B cell (primary cell): ENCODE data around the gene RBM42.

ENCODE experiments used
- EZH2 ChIP-seq: IDR thresholded peaks from 2 replicates; pipeline ENCODE4 v1.6.1; 2012; ENCODE audit warnings: borderline replicate concordance, low read depth, mild to moderate bottlenecking, moderate library complexity, low read length; ENCODE audit not compliant: insufficient read depth, poor library complexity, severe bottlenecking
- TF ChIP-seq, protein P1 (sequence below): fragments of 200-600 bp; IDR thresholded peaks from one replicate; pipeline ENCODE4 v1.8.0; 2022; ENCODE audit warnings: antibody characterized with exemption, mild to moderate bottlenecking

- TF ChIP-seq, protein P1, sequence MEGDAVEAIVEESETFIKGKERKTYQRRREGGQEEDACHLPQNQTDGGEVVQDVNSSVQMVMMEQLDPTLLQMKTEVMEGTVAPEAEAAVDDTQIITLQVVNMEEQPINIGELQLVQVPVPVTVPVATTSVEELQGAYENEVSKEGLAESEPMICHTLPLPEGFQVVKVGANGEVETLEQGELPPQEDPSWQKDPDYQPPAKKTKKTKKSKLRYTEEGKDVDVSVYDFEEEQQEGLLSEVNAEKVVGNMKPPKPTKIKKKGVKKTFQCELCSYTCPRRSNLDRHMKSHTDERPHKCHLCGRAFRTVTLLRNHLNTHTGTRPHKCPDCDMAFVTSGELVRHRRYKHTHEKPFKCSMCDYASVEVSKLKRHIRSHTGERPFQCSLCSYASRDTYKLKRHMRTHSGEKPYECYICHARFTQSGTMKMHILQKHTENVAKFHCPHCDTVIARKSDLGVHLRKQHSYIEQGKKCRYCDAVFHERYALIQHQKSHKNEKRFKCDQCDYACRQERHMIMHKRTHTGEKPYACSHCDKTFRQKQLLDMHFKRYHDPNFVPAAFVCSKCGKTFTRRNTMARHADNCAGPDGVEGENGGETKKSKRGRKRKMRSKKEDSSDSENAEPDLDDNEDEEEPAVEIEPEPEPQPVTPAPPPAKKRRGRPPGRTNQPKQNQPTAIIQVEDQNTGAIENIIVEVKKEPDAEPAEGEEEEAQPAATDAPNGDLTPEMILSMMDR, result no peak
- TF ChIP-seq EZH2, result no peak
Observed at GRCh38 chr19:35656700-35657099, 27.9 kb downstream of the RBM42 start.
